Measurements from ENCODE around the gene KCNG2.

The KCNG2 gene

DNA sequence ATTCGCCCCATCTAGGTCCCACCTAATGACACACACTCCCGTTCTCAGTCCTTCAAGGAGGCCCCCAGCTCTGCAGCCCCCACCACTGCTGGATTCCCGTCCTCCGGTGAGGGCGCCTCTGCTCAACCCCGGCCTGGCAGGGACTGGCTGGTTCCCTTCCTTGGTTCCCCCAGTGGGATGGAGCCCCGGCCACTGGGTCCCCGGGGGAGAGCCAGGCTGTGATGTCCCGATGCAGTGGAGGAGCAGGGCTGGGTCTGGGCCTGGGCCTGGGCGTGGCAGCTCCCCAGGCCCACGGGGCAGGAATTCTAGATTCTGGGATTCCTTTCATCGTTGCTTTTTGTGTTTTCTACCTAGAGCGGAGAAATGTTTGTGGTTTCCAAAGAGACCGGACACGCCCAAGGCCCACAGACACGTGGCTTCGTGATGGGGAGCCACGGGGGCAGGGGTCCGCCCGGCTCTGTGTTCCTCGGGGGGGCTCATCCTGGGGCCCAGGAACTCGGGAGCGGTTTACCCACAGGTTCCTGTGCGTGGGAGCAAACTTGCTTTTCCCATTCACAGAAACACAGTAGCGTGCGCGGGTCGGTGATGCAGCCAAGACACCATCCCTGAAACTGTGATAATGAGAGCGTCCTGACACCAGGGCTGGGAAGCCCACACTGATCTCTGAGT, 86.7 kb downstream of the KCNG2 start:
- DNase-seq (ENCODE audit: low read depth, low spot score): no peak

DNA sequence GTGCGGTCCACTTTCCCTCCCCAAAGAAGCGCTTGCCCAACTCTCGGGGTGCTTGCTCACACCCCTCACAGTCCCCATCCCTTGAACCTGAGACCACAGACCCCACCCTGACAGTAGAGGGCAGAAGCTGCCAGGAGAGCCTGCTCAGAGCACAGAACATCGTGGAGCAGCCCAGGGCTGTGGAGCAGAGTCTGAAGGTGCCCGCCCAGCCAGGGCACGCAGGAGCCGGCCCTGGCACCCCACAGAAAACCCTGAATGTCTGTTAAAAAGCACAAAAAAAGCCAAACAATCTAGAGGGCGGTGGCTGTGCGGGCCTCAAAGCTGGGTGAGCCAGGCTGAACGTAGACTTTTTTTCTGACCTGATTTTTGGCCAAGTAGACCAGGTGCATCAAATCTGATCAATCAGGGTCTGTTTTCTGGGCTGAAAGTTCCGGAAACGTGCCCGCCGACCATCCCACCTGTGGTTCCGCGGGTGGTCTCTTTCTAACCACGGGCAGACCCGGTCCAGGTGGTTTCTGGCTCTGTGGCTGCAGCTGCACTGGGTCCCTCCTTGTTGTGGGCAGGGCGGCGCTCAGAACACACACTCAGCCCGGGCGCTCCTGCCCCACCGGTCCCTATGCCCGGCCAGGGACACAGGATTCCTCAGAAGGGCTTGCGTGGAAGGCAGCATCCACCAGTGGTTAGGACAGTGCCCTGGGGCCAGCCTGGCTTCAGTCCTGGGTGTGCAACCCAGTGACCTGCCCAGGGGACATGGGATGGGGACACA, 87.4 kb downstream of the KCNG2 start:
- no peak for DNase-seq (ENCODE audit: low read depth, low spot score)

DNA sequence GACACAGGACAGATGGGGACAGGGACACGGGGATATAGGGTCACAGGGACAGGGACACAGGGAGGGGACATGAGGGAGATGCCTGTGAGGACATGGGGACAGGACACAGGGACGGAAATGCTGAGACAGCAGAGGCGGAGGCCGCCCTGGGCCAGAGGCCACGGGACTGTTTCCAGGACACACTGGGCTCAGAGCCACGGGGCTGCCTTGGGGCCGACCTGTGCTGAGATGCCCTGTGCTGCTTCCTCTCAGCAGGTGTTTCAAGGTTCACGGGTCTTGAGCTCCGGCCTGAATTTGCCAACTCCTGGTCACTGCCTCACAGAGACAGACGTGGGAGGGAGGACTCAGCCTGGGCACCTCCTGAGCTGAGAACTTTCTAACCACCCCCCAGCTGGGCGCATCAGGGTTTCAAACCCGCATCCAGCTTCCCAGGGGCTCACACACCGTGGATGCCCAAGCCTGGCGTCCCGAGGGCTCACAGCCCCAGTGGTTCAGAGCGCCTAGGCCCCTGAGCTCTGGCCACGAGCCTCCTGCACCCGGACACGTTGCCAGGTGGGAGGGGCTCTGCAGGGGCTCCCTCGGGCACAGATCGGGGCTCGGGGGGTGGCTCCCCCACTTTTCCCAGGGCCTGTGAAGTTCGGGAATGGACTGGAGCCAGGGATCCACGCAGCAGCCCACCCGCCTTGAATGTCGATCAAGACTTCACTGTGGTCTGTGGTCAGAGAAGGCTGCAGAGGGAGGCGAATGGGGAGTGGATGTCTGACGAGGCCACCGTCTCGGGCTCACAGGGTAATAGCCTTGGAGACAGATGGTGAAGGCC, 89.7 kb downstream of the KCNG2 start:
- DNase-seq (ENCODE audit: low read depth, low spot score): no peak

DNA sequence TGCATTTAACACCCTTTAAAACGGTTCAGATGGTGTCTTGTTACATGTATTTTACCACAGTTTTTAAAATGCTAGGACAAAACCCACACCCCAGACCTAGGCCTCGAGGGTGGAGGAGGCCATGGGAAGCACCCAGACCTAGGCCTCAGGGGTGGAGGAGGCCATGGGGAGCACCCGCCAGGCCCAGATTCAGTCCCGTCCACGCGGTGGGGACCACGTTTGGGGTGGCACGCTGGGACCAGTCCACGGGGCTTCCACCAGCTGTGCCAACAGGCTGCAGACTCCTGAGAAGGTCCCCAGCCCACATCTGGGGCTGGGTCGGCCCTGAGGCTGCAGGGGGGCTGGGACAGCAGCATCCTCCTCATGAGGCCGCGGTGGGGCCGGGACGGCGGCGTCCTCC, 90.3 kb downstream of the KCNG2 start:
- DNase-seq (ENCODE audit: low read depth, low spot score): no peak

DNA sequence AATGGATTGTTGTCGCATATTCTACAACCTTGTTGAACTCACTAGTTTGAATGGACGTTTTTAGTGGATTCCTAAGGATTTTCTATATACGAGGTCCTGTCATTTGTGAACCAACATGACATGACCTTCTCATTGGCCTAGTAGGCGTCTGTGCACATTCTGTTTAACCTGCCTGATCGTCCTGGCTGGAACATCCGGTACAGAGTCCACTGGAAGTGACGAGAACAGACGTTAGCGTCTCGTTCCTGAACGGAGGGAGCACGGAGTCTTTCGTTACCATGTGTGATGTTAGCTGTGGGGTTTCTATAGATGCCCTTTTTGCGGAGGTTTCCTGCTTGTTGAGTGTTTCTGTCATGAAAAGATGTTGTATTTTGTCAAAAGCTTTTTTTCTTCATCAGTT, 91.8 kb downstream of the KCNG2 start:
- no peak for DNase-seq (ENCODE audit: low read depth, low spot score)

DNA sequence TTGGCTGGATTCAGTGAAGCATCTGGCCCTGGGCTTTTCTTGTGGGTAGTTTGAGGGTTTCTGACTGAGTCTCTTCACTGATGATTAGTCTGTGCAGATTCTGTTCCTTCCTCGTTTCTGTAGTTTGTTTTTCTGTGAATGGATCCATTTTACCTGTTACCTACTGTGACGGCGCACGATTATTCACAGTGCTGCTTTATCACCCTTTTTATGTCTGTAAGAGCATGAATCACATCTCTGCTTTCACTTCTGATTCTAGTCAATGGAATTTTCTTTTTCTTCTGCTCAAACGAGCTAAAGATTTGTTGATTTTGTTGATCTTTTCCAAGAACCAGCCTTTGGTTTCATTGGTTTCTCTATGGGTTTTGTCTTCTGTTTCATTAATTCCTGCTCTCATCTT, 92.9 kb downstream of the KCNG2 start:
- no peak for DNase-seq (ENCODE audit: low read depth, low spot score)

DNA sequence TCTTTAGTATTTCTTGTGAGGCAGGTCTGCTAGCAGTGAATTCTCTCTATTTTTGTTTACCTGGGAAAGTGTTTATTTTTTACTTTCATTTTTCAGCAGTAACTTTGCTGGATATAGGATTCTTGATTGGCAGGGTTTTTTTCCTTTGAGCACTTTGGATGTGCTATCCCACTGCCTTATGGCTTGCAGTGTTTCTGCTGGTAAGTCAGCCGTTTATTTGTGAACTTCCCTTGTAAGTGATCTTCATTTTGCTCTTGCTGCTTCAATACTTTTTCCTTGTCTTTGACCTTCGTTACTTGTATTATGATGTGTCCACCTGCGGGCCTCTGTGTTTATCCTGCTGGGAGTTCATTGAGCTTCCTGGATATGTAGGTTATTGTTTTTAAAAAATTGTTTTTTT, 99.0 kb downstream of the KCNG2 start:
- no peak for DNase-seq (ENCODE audit: low read depth, low spot score)

DNA sequence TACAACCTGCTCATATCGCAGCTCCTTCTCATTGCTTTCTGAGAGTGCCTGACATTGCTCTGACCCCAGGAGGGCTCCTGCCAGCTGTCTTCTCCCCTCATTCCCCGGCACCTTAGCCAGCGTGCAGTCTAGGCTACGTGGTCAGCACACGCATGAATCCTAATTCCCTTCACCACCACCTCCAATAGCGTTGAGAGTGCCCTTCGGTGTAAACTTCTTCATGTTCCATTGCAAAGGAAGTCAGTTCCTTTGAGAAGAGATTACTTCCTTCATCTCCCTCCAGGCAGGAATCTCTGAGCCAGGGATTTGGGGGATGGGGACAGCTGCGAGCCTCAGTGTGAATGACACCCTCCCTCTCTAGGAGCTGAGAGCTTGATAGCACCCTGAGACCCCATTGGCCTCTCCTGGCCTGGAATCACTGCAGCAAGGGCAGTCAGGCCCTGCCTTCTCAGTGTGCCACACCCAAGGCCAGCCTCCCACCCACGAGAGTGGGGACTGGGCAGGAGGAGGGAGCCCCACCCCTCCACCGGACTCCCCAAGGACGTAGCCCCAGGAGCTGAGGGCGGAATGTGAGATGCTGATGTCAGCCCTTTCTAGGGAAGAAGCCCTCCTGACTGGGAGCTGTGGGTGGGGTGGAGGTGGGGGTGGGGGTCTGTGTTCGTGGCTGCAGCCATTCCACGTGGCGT, 100.3 kb downstream of the KCNG2 start:
- no peak for DNase-seq (ENCODE audit: low read depth, low spot score)

DNA sequence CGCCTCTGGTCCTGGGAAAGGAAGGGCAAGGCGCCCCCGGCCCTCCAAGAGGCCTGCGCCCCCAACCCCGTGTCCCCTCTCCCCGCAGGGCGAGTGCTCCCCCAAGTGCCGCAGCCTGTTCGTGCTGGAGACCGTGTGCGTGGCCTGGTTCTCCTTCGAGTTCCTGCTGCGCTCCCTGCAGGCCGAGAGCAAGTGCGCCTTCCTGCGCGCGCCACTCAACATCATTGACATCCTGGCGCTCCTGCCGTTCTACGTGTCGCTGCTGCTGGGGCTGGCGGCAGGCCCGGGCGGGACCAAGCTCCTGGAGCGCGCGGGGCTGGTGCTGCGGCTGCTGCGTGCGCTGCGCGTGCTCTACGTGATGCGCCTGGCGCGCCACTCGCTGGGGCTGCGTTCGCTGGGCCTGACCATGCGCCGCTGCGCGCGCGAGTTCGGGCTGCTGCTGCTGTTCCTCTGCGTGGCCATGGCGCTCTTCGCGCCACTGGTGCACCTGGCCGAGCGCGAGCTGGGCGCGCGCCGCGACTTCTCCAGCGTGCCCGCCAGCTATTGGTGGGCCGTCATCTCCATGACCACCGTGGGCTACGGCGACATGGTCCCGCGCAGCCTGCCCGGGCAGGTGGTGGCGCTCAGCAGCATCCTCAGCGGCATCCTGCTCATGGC, 101.3 kb downstream of the KCNG2 start:
- DNase-seq (ENCODE audit: low read depth, low spot score): no peak

DNA sequence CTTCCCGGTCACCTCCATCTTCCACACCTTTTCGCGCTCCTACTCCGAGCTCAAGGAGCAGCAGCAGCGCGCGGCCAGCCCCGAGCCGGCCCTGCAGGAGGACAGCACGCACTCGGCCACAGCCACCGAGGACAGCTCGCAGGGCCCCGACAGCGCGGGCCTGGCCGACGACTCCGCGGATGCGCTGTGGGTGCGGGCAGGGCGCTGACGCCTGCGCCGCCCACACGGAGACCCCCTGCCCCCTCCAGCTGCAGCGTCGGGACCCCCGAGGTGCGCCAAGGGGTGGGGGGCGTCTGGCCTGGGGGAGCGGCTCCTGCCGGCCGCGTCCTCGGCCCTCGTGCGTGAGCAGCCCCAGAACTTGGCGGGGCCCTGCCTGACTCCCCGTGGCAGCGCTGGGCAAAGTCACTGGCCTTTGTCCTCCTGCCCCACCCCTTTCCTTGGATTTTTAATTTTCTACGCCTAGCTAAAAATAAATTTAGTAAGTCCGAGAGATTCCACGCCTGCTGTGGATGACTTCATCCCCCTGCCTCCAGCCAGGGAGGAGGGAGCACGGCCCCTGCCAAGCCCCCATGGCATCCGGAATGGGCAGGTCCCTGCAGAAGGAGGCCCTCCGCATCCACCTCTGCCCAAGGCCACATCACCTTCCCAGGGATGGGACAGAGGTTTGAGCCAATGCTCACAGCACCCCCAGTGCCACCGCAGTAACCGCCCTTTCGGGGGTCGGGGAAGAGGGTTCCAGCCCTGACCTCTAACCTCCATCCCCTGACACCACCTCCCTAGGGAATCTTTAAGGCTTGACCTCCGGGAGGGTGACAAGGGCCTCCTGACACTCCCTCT, 102.1 kb downstream of the KCNG2 start:
- no peak for DNase-seq (ENCODE audit: low read depth, low spot score)

DNA sequence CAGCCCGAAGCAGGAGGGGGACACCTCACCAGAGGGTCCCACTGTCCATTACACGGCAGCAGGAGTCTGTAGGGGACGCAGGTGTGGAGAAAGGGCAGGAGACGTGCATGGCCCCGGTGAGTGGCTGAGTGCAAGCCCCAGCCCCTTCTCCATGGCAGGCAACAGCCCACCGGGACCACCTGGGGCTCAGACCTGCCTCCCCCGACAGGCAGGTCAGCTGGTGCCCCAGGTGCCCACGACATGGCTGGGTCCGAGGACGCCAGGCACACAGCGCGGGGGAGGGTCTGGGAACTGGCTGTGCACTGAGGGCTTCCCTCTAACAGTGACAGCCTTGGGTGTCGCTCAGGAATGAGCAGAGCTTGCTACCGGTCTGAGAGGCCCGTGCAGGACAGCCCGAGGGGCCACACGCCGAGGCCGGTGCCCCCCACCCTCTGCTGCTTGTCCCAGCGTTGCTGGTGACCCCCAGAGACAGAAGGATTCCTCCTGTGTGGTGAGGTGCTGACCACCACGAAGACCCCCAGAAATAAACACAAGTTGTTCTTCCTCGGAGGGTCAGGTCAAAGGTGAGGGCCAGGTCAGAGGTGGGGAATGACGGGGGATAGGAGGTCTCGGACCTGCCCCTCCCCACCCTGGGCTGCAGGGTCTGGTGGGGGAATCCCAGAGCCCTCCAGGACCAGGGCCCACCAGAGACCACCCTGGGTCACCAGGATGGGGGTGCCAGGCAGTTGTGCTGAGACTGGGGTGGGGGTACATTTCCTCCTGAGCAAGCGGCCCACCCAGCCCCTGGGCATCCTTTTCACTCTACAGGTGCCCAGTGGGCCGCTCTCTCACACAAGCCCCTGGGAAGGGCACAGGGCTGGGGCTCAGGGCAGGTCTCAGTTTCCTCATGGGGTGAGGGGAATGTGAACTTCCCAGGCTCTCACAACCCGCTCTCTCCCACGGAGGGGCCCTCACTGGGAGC, 103.2 kb downstream of the KCNG2 start:
- DNase-seq (ENCODE audit: low read depth, low spot score): no peak

DNA sequence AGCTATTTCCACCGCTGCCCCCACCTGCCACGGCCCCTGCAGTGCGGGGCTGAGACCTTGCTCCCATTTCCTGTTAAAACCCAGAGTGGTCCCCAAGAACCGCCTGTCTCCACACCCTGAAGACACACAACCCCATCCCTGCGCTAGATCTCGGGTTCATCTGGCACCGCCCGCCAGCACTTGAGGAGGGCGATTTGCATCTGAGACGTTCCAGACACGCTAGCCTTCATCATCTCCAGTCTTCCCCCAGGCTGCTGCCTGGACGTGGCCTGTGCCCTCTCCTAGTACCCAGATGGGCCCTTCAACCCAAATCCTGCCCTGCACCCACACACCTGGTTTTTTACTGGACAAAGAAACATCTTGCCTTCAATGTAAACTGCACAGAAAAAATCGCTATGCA, 103.9 kb downstream of the KCNG2 start:
- DNase-seq (ENCODE audit: low read depth, low spot score): no peak

DNA sequence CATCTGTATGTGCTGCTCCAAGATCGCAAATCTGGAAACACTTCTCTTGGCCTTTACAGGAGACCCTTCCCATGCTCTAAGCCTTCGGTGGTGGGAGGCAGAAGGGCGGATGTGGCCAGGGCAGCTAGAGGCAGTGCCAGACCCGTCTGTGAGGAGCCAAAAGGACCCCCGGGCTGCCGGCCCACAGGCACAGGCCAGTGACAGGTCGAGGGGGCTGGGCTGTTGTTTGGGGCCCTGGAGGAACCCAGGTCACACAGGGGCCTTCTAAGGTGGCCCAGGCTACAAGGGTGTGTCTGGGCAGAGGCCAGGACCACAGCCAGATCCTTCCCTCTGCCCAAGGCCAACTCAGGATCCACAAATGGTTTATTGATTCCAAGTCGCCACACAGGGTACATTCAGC, 104.3 kb downstream of the KCNG2 start:
- DNase-seq (ENCODE audit: low read depth, low spot score): no peak

DNA sequence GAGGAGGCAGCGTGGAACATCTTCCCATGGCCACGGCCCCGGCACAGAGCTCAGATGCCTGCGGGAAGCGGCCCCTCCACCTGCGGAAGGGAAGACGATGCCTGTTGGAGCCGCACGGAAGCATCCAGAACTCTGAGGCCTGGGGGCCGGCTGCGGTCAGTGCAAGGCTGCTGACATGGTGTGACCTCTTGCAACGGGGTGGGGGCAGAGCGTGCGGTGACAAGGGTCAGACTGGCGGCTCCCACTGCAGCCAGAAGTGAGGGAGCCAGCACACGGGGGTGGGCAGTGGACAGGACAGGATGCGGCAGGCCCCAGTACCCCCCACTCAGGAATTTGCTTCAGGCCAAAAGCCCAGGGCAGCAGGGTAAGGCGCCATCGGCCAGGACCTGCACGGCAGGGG, 104.9 kb downstream of the KCNG2 start:
- DNase-seq (ENCODE audit: low read depth, low spot score): no peak

DNA sequence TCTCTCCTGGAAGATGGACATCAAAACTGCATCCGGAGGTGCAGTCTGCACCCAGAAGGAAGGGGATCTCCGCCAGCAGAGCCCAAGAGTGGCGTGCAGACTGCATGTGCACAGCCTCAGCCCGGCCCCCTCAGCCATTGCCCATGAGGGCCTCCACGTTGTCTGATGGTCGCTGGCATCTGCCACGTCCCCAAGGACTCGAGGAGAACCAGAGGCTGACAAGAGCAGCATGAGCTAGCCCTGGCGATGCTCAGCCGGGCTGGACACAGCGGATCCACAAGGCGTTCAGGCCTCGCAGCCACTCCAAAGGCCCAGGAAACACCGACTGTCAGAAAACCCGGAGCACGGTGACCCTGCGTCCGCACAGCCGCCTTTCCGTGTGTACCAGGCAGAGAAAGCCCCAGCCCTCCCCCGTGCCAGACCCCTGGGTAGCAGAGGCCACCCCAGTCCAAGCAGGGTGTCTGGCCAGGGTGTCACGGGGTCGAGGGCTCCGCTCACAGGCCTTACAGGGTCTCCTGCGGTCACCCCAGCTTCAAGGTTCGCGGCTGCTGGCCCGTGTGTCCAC, 105.4 kb downstream of the KCNG2 start:
- DNase-seq (ENCODE audit: low read depth, low spot score): no peak

DNA sequence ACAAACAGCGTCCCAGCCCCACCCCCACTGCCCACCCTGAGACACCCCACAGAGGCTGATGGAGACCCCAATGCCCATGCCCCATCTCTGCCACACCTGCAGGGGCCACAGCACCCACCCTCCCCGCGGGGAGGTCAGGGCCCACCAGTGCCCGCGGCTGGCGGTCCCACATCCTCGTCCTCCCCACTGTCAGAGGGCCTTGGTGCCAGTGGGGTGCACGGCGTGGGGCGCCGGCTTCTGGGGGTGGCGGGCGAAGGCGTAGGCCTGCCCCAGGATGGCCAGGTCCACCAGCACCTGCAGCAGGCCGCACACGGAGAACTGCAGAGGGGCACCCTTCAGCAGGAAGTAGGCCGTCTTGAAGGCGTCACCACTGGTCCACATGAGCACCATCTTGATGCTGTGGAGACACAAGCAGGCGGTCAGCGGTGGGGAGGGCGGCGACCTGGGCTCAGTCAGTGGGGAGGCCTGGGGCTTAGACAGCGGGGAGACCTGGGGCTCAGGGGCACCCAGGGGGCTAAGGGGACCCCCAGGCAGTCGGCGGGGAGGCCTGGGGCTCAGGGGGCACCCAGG, 106.1 kb downstream of the KCNG2 start:
- no peak for DNase-seq (ENCODE audit: low read depth, low spot score)

DNA sequence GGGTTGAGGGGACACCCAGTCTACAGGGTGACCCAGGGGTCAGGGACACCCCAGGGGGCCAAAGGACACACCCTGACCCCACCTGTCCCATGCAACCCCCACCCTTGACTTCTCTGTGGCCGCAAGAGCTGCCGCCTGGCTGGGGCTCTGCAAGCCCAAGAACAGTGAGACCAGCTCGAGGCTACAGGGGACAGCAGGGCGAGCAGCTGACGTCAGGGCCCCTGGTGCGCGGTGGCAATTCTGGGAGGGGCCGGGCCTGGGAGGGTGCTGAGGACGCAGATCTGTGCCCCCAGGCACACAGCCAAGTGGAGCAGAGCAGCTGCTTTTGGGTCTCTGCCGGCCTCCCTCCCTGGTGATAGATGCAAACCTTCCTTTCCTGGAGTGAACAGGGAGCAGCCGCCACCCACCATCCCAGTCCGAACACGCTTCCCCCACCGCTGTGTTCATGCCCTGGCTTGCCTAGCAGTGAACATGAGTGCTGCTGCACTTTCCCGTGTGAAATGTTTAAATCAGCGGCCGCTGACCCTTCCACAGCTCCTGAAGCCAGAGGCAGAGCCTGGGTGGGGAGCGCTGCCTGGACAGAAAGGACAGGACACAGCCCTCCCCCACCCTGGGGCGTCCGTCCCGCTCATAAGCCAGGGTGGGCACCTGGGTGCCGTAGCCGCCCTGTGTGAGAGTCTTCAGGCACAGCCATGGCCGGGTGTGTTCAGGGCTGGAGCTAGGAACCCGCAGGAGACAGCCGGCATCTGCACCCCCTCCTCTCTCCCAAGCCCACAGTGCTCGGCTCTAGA, 106.8 kb downstream of the KCNG2 start:
- DNase-seq (ENCODE audit: low read depth, low spot score): no peak

DNA sequence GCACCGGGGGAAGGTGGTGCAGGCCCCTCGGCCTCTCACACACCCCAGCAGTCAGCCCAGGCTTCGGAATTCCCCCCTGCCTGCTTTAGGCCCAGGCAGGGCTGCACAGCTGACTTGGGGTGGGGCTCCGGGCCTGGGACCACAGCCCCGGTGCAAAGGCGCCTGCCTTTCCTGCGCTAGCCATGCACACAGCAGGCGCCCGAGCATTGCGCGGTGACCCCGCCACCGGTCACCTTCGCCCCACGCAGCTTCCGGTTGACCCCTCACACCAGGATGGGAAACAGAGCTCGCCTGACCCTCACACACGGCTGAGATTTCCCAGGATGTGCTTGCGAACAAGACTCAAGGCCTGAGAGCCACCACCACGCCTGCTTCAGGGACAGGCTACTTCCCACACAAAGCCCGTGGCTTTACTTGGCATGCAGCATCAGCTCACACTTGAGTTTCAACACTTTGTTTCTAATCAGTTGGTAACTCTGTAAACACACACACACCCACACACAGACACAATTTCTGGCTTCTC, 107.7 kb downstream of the KCNG2 start:
- no peak for DNase-seq (ENCODE audit: low read depth, low spot score)
